ENCODE data around the gene MAP6. TPM values are rescaled to one million over a fixed set of nuclear protein-coding genes. Genes with fewer than 3 reads are reported as not detected.

Gene MAP6
- total RNA-seq, 3 donors from 2014 or later (not counting 1 experiment from before 2014, with no cell fraction given) = not detected

- ATAC-seq (no peak), DNase-seq (no peak)
- Histone ChIP-seq H3K27ac (ENCODE audit: low read length) (no peak overlapping the region), H3K9me3 (ENCODE audit: control insufficient read depth, insufficient read depth, low read length) (no peaks in the 10 kb centered on the region), H3K4me1 (ENCODE audit: control insufficient read depth, insufficient read depth, low read length) (peaks cover 17% of the 10 kb centered on the region), H3K4me3 (ENCODE audit: low read length) (no peak overlapping the region), H3K36me3 (ENCODE audit: control insufficient read depth, insufficient read depth, low read length) (no peaks in the 10 kb centered on the region), H3K27me3 (ENCODE audit: control insufficient read depth, insufficient read depth, low read length) (peaks cover 25% of the 10 kb centered on the region)
- peak overlapping the region; percentile 14 for H3K4me3 Mint-ChIP-seq
- peaks cover 5 to 17% of the 10 kb centered on the region in 2 donors for H3K4me1 Mint-ChIP-seq
- H3K27me3 Mint-ChIP-seq (ENCODE audit: low read depth in 2 of 2) = peaks cover 56 to 59% of the 10 kb centered on the region in 2 donors
- H3K36me3 Mint-ChIP-seq = no peaks in the 10 kb centered on the region
- intact Hi-C loops (cut with micrococcal nuclease) = no loop called here
- H3K27ac Mint-ChIP-seq = no peak overlapping the region
- TF ChIP-seq CTCF (IDR thresholded peaks at IDR 0.05) = no peak
- no peaks in the 10 kb centered on the region for H3K9me3 Mint-ChIP-seq
- WGBS (ENCODE audit: insufficient coverage) = 90% methylated on average over 3 of the region's 3 CpGs
Observed at GRCh38 chr11:75665990-75666389, 2.8 kb downstream of the MAP6 start.

GRCh38 chr11:75665126-75665525, 3.7 kb downstream of the MAP6 start:
- no peak for ATAC-seq
- no peak overlapping the region for H3K27ac ChIP-seq (ENCODE audit: low read length)
- WGBS (ENCODE audit: insufficient coverage) = 91% methylated on average over 2 of the region's 3 CpGs
- Mint-ChIP-seq H3K4me3 (no peak overlapping the region), H3K27me3 (ENCODE audit: low read depth in 2 of 2) (peaks cover 52 to 59% of the 10 kb centered on the region in 2 donors), H3K4me1 (peaks cover 5 to 17% of the 10 kb centered on the region in 2 donors), H3K36me3 (no peaks in the 10 kb centered on the region), H3K9me3 (no peaks in the 10 kb centered on the region), H3K27ac (no peak overlapping the region)
- peaks cover 25% of the 10 kb centered on the region for H3K27me3 ChIP-seq (ENCODE audit: control insufficient read depth, insufficient read depth, low read length)
- intact Hi-C loops (cut with micrococcal nuclease) = no loop called here
- no peaks in the 10 kb centered on the region for H3K36me3 ChIP-seq (ENCODE audit: control insufficient read depth, insufficient read depth, low read length)
- H3K9me3 ChIP-seq (ENCODE audit: control insufficient read depth, insufficient read depth, low read length) = no peaks in the 10 kb centered on the region
- DNase-seq = no peak
- no peak for TF ChIP-seq CTCF (IDR thresholded peaks at IDR 0.05)
- H3K4me3 ChIP-seq (ENCODE audit: low read length) = no peak overlapping the region
- H3K4me1 ChIP-seq (ENCODE audit: control insufficient read depth, insufficient read depth, low read length) = peaks cover 17% of the 10 kb centered on the region

GRCh38 chr11:75664389-75664788, 4.4 kb downstream of the MAP6 start:
- Mint-ChIP-seq H3K4me1 (peaks cover 5 to 17% of the 10 kb centered on the region in 2 donors), H3K27ac (no peak overlapping the region), H3K36me3 (no peaks in the 10 kb centered on the region), H3K9me3 (no peaks in the 10 kb centered on the region), H3K4me3 (no peak overlapping the region), H3K27me3 (ENCODE audit: low read depth in 2 of 2) (peaks cover 47 to 57% of the 10 kb centered on the region in 2 donors)
- ATAC-seq = no peak
- no peak for DNase-seq
- WGBS (ENCODE audit: insufficient coverage) = 86% methylated on average over 1 of the region's 1 CpG
- H3K4me1 ChIP-seq (ENCODE audit: control insufficient read depth, insufficient read depth, low read length) = peaks cover 17% of the 10 kb centered on the region
- no peak overlapping the region for H3K27ac ChIP-seq (ENCODE audit: low read length)
- no peak overlapping the region for H3K4me3 ChIP-seq (ENCODE audit: low read length)
- TF ChIP-seq CTCF (IDR thresholded peaks at IDR 0.05) = no peak
- no peaks in the 10 kb centered on the region for H3K36me3 ChIP-seq (ENCODE audit: control insufficient read depth, insufficient read depth, low read length)
- no peaks in the 10 kb centered on the region for H3K9me3 ChIP-seq (ENCODE audit: control insufficient read depth, insufficient read depth, low read length)
- H3K27me3 ChIP-seq (ENCODE audit: control insufficient read depth, insufficient read depth, low read length) = peaks cover 22% of the 10 kb centered on the region
- intact Hi-C loops (cut with micrococcal nuclease) = no loop called here

GRCh38 chr11:75663808-75664207, 5.0 kb downstream of the MAP6 start:
- intact Hi-C loops (cut with micrococcal nuclease) = no loop called here
- Histone ChIP-seq H3K4me1 (ENCODE audit: control insufficient read depth, insufficient read depth, low read length) (peaks cover 12% of the 10 kb centered on the region), H3K27ac (ENCODE audit: low read length) (no peak overlapping the region), H3K4me3 (ENCODE audit: low read length) (no peak overlapping the region), H3K27me3 (ENCODE audit: control insufficient read depth, insufficient read depth, low read length) (peaks cover 16% of the 10 kb centered on the region), H3K9me3 (ENCODE audit: control insufficient read depth, insufficient read depth, low read length) (no peaks in the 10 kb centered on the region), H3K36me3 (ENCODE audit: control insufficient read depth, insufficient read depth, low read length) (no peaks in the 10 kb centered on the region)
- H3K27ac Mint-ChIP-seq = no peak overlapping the region
- no peak overlapping the region for H3K4me3 Mint-ChIP-seq
- DNase-seq (no peak), ATAC-seq (no peak)
- H3K27me3 Mint-ChIP-seq (ENCODE audit: low read depth in 2 of 2) = peaks cover 45 to 61% of the 10 kb centered on the region in 2 donors
- H3K4me1 Mint-ChIP-seq = peaks cover 5 to 14% of the 10 kb centered on the region in 2 donors
- no peaks in the 10 kb centered on the region for H3K36me3 Mint-ChIP-seq
- no peak for TF ChIP-seq CTCF (IDR thresholded peaks at IDR 0.05)
- WGBS (ENCODE audit: insufficient coverage) = no CpG with 5 or more reads among the region's 1 CpG
- H3K9me3 Mint-ChIP-seq = no peaks in the 10 kb centered on the region

All from natural killer cell (primary cell).